Neural progenitor cell (in vitro differentiated cells): ENCODE data around the gene MAGEB10.

ENCODE experiments used
- EZH2phosphoT487 ChIP-seq: fragments of 200-600 bp; sonication (generic); IDR thresholded peaks from 2 replicates; pipeline ENCODE4 v1.6.1; 2017; ENCODE audit warnings: antibody characterized with exemption
- TF ChIP-seq, protein P1 (sequence below): fragments of 200-600 bp; sonication (generic); IDR thresholded peaks from 2 replicates; pipeline ENCODE4 v1.5.1; 2017; ENCODE audit warnings: antibody characterized with exemption, mild to moderate bottlenecking

DNA sequence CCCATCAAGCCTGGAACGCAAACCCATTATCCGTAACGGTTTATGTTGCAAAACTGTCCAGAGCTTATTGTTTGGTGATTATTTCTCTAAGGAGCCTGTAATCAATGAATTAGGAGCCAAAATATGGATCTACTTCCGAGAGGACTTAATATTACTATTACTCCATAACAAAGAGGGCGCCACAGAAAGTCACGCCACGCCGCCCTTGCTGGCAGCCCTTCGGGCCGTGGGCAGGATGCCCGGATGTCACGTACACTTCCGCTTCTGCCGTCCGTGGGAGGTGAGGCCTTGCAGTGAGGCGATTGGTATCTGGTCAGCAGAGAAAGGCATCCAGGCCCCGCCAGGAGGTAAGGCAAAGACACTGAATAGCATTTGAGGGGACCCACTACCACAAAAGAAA lies at the start of gene MAGEB10:
- TF ChIP-seq, protein P1, sequence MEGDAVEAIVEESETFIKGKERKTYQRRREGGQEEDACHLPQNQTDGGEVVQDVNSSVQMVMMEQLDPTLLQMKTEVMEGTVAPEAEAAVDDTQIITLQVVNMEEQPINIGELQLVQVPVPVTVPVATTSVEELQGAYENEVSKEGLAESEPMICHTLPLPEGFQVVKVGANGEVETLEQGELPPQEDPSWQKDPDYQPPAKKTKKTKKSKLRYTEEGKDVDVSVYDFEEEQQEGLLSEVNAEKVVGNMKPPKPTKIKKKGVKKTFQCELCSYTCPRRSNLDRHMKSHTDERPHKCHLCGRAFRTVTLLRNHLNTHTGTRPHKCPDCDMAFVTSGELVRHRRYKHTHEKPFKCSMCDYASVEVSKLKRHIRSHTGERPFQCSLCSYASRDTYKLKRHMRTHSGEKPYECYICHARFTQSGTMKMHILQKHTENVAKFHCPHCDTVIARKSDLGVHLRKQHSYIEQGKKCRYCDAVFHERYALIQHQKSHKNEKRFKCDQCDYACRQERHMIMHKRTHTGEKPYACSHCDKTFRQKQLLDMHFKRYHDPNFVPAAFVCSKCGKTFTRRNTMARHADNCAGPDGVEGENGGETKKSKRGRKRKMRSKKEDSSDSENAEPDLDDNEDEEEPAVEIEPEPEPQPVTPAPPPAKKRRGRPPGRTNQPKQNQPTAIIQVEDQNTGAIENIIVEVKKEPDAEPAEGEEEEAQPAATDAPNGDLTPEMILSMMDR, result no peak
- no peak for TF ChIP-seq EZH2phosphoT487
